ENCODE data around the gene FLAD1. TPM values are rescaled to one million over a fixed set of nuclear protein-coding genes. Genes with fewer than 3 reads are reported as not detected.

The FLAD1 gene
- total RNA-seq, 1 experiment from 2014 or later, result 72.8 TPM

GRCh38 chr1:155007251-155007828, 24.2 kb downstream of the FLAD1 start:
- no TSS peak for BruUV-seq (replicated peaks)

DNA sequence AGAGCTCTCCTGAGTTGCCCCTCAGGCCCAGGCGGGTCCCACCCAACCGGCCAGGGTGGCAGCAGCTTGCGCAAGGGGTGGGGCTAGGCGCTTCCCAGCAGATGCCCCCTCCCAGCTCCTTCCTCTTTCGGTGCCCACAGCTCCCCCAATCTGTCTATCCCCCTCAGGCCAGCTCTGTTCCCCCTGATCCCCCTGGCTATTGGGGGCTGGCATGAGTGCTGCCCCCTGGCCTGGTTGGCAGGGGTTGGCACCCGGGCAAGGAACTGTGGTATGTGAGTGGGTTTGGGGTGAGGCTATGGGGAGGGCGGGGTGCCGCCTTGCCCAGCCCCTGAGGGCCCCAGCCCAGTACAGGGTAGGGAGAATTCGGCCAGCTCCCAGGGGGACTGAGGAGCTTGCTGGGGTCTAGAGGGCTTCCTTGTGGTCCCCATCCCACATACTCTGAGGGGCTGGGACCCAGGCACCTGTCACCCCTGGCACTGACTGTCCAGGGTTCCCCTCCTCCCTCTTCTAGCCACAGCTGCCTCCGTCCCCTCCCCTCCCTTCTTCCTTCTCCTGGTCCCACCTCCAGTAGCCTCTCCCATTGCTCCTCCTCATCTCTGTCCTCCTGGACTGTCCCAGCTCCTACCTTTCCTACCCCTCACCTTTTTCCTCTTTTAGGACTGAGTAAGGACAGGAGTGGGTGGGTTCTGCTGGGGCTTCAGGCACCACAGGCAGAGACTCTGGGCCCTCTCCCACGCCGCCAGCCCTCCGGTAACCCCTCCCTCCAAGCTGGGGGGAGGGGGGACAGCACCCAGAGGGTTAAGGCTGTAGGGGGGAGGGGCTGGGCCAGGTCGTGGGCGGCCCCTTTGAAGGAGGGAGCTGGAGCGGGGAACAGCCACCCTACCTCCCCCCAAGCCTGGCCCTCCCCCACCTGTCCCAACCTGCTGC, 25.1 kb downstream of the FLAD1 start:
- H3K27ac ChIP-seq (ENCODE audit: low read length), result no peak overlapping the region
- ATAC-seq (no peak), DNase-seq (ENCODE audit: low read depth, low spot score) (no peak)
- ChIA-PET POLR2A (interaction anchor here (0.6 kb wide), 1 partner anchor 56 kb away, joined by 8 read pairs; no protein-coding TSS in a partner anchor), CTCF (interaction anchor here (0.7 kb wide), 1 partner anchor 75 kb away, joined by 3 read pairs; no protein-coding TSS in a partner anchor)
- H3K36me3 ChIP-seq (ENCODE audit: control insufficient read depth, insufficient read depth, low read length), result 0 out of 2 replicates have a peak, but pooled peaks cover 2% of the 10 kb centered on the region
- H3K4me1 ChIP-seq (ENCODE audit: control insufficient read depth, insufficient read depth, low read length), result peaks cover 54% of the 10 kb centered on the region
- H3K4me3 ChIP-seq (ENCODE audit: low read depth in 2 of 2, low read length in 2 of 2), result no peak overlapping the region
- TF ChIP-seq POLR2AphosphoS5 (IDR thresholded peaks at IDR 0.05; ENCODE audit: low read depth, low read length) (no peak), TCF7L2 (IDR thresholded peaks at IDR 0.05; ENCODE audit: low read depth, low read length) (no peak), SIN3A (IDR thresholded peaks at IDR 0.05; ENCODE audit: borderline replicate concordance, insufficient read depth, low read depth, low read length) (no peak)
- TF ChIP-seq, protein P1, sequence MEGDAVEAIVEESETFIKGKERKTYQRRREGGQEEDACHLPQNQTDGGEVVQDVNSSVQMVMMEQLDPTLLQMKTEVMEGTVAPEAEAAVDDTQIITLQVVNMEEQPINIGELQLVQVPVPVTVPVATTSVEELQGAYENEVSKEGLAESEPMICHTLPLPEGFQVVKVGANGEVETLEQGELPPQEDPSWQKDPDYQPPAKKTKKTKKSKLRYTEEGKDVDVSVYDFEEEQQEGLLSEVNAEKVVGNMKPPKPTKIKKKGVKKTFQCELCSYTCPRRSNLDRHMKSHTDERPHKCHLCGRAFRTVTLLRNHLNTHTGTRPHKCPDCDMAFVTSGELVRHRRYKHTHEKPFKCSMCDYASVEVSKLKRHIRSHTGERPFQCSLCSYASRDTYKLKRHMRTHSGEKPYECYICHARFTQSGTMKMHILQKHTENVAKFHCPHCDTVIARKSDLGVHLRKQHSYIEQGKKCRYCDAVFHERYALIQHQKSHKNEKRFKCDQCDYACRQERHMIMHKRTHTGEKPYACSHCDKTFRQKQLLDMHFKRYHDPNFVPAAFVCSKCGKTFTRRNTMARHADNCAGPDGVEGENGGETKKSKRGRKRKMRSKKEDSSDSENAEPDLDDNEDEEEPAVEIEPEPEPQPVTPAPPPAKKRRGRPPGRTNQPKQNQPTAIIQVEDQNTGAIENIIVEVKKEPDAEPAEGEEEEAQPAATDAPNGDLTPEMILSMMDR (IDR thresholded peaks at IDR 0.05), result no peak
- TF ChIP-seq, protein P2, sequence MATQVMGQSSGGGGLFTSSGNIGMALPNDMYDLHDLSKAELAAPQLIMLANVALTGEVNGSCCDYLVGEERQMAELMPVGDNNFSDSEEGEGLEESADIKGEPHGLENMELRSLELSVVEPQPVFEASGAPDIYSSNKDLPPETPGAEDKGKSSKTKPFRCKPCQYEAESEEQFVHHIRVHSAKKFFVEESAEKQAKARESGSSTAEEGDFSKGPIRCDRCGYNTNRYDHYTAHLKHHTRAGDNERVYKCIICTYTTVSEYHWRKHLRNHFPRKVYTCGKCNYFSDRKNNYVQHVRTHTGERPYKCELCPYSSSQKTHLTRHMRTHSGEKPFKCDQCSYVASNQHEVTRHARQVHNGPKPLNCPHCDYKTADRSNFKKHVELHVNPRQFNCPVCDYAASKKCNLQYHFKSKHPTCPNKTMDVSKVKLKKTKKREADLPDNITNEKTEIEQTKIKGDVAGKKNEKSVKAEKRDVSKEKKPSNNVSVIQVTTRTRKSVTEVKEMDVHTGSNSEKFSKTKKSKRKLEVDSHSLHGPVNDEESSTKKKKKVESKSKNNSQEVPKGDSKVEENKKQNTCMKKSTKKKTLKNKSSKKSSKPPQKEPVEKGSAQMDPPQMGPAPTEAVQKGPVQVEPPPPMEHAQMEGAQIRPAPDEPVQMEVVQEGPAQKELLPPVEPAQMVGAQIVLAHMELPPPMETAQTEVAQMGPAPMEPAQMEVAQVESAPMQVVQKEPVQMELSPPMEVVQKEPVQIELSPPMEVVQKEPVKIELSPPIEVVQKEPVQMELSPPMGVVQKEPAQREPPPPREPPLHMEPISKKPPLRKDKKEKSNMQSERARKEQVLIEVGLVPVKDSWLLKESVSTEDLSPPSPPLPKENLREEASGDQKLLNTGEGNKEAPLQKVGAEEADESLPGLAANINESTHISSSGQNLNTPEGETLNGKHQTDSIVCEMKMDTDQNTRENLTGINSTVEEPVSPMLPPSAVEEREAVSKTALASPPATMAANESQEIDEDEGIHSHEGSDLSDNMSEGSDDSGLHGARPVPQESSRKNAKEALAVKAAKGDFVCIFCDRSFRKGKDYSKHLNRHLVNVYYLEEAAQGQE (IDR thresholded peaks at IDR 0.05; ENCODE audit: insufficient read depth in 1 of 2, low read depth in 2 of 2, low read length in 1 of 2), result no peak
- no peaks in the 10 kb centered on the region for H3K9me3 ChIP-seq (ENCODE audit: control insufficient read depth, insufficient read depth, low read depth, low read length)
- in situ Hi-C loops (cut with HindIII; ENCODE audit: low pct_unique_long_range_greater_than_20kb, low sequenced_read_pairs) (no loop called here), intact Hi-C loops (cut with micrococcal nuclease; ENCODE audit: unreplicated experiment) (no loop called here)
- no TSS peak for BruUV-seq (replicated peaks)
- no peaks in the 10 kb centered on the region for H3K27me3 ChIP-seq (ENCODE audit: control insufficient read depth, insufficient read depth, low read length)

More at GRCh38 chr1:155007251-155007828, 24.2 kb downstream of the FLAD1 start:
- Histone ChIP-seq H3K9me3 (ENCODE audit: control insufficient read depth, insufficient read depth, low read depth, low read length) (no peaks in the 10 kb centered on the region), H3K27me3 (ENCODE audit: control insufficient read depth, insufficient read depth, low read length) (no peaks in the 10 kb centered on the region), H3K36me3 (ENCODE audit: control insufficient read depth, insufficient read depth, low read length) (peaks cover 5% of the 10 kb centered on the region; the same call in 1 of the 2 replicates), H3K27ac (ENCODE audit: low read length) (no peak overlapping the region), H3K4me1 (ENCODE audit: control insufficient read depth, insufficient read depth, low read length) (peaks cover 45% of the 10 kb centered on the region), H3K4me3 (ENCODE audit: low read depth in 2 of 2, low read length in 2 of 2) (no peak overlapping the region)
- no peak for TF ChIP-seq TCF7L2 (IDR thresholded peaks at IDR 0.05; ENCODE audit: low read depth, low read length)
- no peak for TF ChIP-seq SIN3A (IDR thresholded peaks at IDR 0.05; ENCODE audit: borderline replicate concordance, insufficient read depth, low read depth, low read length)
- TF ChIP-seq, protein P1 (IDR thresholded peaks at IDR 0.05), result no peak
- TF ChIP-seq, protein P2 (IDR thresholded peaks at IDR 0.05; ENCODE audit: insufficient read depth in 1 of 2, low read depth in 2 of 2, low read length in 1 of 2), result no peak
- no peak for TF ChIP-seq POLR2AphosphoS5 (IDR thresholded peaks at IDR 0.05; ENCODE audit: low read depth, low read length)
- ATAC-seq (no peak), DNase-seq (ENCODE audit: low read depth, low spot score) (no peak)
- ChIA-PET POLR2A (interaction anchor here (0.7 kb wide), 1 partner anchor 15 kb away, joined by 3 read pairs; no protein-coding TSS in a partner anchor), CTCF (interaction anchor here (0.6 to 0.7 kb wide), 2 partner anchors 31 to 74 kb away, joined by 3 read pairs; no protein-coding TSS in a partner anchor)
- intact Hi-C loops (cut with micrococcal nuclease; ENCODE audit: unreplicated experiment) (no loop called here), in situ Hi-C loops (cut with HindIII; ENCODE audit: low pct_unique_long_range_greater_than_20kb, low sequenced_read_pairs) (no loop called here)

Measured in Panc1 (cell line).